ENCODE data around the gene MAPK13. TPM values are rescaled to one million over a fixed set of nuclear protein-coding genes. Genes with fewer than 3 reads are reported as not detected.
A peak's percentile ranks its signal among the peaks of the same experiment; 100 is the strongest.
"Not testable (repeated sequence)": the region's sequence is repeated elsewhere in the genome, so short reads cannot be mapped to it uniquely, and the experiment has no call there.

Gene MAPK13
- total RNA-seq, 1 donor from 2014 or later: 70.6 TPM

DNA sequence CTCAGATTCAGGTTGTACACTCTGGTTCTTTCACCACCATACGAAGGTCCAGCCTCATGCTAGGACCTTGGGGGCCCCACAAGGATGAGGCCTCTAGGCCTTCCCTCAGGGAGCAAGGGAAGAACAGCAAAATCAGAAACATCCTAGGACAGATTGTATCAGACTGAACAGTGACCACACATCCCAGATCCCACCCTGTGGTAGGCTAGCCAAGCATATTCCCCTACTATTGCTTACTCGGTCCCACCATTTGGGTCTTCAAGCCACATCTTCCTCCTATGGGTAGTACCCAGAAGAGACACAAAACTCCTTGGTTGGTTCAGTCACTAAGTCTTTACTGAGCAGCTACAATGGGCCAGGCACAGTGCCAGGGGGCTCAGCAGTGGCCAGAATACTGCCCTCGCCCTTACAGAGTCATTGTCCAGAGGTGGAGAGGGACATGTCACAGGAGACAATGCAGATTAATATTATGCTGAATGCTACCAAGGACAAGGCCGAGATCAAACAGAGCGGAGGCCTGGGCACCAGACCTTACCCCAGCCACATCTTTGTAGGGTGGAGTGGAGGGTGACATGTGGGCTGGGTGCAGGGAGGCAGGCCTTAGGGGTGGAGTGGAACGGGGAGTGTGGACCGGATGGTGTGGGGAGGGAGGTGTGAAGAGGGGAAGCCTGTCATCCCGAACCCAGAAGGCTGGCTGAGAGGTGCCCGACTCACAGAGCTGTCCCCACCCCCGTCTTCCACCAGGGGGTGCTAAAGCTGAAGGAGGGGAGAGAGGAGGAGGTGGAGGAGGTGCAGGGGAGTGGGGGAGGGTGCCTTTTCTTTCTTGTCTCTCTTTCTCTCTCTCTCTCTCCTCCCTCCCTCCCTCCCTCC lies 6.8 kb upstream of the MAPK13 start:
- H3K36me3 ChIP-seq (ENCODE audit: control insufficient read depth, insufficient read depth, low read length): no peaks in the 10 kb centered on the region
- DNase-seq (ENCODE audit: low read depth): peak; percentile 59
- TF ChIP-seq, protein P1, sequence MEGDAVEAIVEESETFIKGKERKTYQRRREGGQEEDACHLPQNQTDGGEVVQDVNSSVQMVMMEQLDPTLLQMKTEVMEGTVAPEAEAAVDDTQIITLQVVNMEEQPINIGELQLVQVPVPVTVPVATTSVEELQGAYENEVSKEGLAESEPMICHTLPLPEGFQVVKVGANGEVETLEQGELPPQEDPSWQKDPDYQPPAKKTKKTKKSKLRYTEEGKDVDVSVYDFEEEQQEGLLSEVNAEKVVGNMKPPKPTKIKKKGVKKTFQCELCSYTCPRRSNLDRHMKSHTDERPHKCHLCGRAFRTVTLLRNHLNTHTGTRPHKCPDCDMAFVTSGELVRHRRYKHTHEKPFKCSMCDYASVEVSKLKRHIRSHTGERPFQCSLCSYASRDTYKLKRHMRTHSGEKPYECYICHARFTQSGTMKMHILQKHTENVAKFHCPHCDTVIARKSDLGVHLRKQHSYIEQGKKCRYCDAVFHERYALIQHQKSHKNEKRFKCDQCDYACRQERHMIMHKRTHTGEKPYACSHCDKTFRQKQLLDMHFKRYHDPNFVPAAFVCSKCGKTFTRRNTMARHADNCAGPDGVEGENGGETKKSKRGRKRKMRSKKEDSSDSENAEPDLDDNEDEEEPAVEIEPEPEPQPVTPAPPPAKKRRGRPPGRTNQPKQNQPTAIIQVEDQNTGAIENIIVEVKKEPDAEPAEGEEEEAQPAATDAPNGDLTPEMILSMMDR (IDR thresholded peaks at IDR 0.05; ENCODE audit: insufficient read depth, low read length, severe bottlenecking): peak; percentile 89
- H3K4me3 ChIP-seq (ENCODE audit: low read depth, low read length): no peak overlapping the region
- no peak for FAIRE-seq
- H3K27me3 ChIP-seq (ENCODE audit: control insufficient read depth, insufficient read depth, low read length): no peaks in the 10 kb centered on the region

DNA sequence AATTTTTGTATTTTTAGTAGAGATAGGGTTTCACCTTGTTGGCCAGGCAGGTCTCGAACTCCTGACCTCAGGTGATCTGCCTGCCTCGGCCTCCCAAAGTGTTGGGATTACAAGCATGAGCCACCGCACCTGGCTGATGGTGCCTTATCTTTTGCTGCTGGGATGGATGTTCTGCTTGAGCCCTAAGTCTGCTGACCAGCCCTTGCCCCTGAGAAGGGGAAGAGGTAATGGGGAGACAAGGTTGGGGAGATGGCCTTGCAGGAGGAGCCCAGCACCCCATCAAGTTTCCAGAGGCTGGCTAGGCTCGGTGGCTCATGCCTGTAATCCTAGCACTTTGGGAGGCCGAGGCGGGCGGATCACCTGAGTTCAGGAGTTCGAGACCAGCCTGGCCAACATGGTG lies 6.0 kb upstream of the MAPK13 start:
- not testable (repeated sequence) for DNase-seq (ENCODE audit: low read depth); H3K27me3 ChIP-seq (ENCODE audit: control insufficient read depth, insufficient read depth, low read length); H3K4me3 ChIP-seq (ENCODE audit: low read depth, low read length); H3K36me3 ChIP-seq (ENCODE audit: control insufficient read depth, insufficient read depth, low read length); FAIRE-seq

DNA sequence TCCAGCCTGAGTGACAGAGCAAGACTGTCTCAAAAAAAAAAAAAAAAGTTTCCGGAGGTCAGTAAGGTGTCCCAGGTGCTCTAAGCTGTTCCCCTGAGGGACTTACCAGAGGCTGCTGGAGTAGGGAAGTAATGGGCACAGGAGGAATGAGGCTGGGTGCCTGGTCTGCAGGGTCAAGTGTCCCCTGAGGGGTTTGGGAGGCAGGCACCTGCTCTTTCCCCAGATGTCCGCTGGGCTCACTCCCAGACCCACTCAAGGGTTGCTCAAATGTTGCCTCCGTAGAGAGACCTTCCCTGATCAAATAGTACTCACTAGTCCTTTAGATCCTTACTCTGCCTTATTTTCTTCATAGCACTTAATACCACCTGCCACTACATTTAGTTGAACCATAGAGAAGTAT lies 5.4 kb upstream of the MAPK13 start:
- FAIRE-seq (no peak), DNase-seq (ENCODE audit: low read depth) (no peak)
- TF ChIP-seq, protein P1 (IDR thresholded peaks at IDR 0.05; ENCODE audit: insufficient read depth, low read length, severe bottlenecking): no peak
- Histone ChIP-seq H3K27me3 (ENCODE audit: control insufficient read depth, insufficient read depth, low read length) (no peaks in the 10 kb centered on the region), H3K4me3 (ENCODE audit: low read depth, low read length) (no peak overlapping the region), H3K36me3 (ENCODE audit: control insufficient read depth, insufficient read depth, low read length) (no peaks in the 10 kb centered on the region)

DNA sequence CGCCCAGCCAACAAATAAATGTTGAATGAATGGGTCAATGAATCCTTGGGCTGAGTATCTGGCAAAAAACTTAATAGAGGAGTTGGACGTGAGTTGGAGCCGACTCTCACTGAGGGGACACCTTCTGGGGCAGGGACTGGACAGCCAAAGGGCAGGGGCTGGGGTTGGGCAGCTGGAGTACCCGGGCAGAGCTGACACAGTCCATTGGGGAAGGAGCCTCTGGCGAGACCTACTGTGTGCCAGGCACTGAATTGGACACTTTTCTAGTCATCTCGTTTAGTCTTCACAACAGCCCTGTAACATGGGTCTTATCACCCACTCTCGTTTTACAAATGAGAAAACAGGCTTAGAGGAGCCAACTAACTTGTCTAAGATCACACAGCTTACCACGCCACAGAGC lies 4.7 kb upstream of the MAPK13 start:
- TF ChIP-seq, protein P1 (IDR thresholded peaks at IDR 0.05; ENCODE audit: insufficient read depth, low read length, severe bottlenecking): no peak
- no peaks in the 10 kb centered on the region for H3K27me3 ChIP-seq (ENCODE audit: control insufficient read depth, insufficient read depth, low read length)
- FAIRE-seq: no peak
- no peaks in the 10 kb centered on the region for H3K36me3 ChIP-seq (ENCODE audit: control insufficient read depth, insufficient read depth, low read length)
- no peak for DNase-seq (ENCODE audit: low read depth)
- no peak overlapping the region for H3K4me3 ChIP-seq (ENCODE audit: low read depth, low read length)

DNA sequence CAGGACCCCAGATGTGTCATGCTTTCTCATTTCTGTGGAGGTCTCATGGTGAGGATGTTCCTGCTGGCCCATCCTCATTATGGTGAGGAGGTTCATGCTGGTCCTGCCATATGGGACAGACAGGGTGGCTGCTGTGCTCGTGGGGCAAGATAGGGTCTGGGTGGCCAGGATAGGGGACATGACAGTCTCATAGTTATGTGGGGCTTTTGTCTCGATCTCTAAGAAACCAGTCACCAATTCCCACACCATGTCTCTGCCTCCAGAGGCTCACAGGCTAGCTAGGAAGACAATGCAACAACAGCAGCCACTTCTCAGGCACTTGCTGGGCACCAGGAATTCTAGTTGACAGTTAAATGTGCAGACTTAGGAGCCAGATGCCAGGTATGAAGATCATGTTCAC lies 4.2 kb upstream of the MAPK13 start:
- Histone ChIP-seq H3K36me3 (ENCODE audit: control insufficient read depth, insufficient read depth, low read length) (no peaks in the 10 kb centered on the region), H3K27me3 (ENCODE audit: control insufficient read depth, insufficient read depth, low read length) (no peaks in the 10 kb centered on the region), H3K4me3 (ENCODE audit: low read depth, low read length) (no peak overlapping the region)
- DNase-seq (ENCODE audit: low read depth) (no peak), FAIRE-seq (no peak)
- TF ChIP-seq, protein P1 (IDR thresholded peaks at IDR 0.05; ENCODE audit: insufficient read depth, low read length, severe bottlenecking): no peak

DNA sequence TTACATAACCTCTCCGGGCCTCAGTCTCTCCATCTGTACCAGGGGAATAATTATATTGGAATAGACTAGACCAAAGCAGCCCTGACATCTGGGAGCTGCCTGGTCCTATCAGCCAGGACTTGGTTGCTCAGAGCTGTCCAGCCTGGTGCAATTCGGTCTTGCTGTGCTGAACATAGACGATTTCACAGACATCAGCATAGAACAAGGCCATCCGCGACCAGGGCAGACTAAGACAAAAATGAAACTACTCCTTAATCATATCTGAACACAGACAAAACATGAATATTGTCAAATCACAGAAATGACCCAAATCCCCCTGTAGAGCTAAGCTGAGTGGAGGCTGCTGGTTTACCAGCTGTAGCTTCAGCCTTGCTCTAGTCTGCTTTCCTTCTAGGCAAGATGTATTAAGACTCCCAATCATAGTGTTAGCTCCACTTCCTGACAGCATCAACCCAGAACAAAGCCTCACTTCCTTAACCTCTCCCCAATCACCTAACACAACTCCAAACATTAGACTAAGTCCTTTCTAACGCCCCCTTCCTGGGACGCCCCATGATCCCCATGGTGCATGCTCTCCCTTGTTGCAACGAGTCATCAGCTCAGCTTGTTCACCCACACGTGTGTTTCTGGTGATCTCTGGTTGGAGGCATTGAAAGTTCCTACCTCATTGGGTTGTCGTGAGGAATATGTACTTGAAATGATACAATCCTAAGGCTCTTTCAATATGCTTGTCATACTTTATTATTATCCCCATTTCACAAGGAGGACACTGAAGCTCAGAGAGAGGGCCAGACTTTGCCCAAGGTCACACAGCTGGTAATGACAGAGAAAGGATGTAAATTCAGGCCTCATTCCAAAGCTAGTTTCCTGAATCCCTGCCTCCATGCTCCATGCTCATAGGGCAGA lies 3.5 kb upstream of the MAPK13 start:
- H3K4me3 ChIP-seq (ENCODE audit: low read depth, low read length): no peak overlapping the region
- FAIRE-seq: no peak
- TF ChIP-seq, protein P1 (IDR thresholded peaks at IDR 0.05; ENCODE audit: insufficient read depth, low read length, severe bottlenecking): no peak
- peak; percentile 79 for DNase-seq (ENCODE audit: low read depth)
- H3K27me3 ChIP-seq (ENCODE audit: control insufficient read depth, insufficient read depth, low read length): no peaks in the 10 kb centered on the region
- H3K36me3 ChIP-seq (ENCODE audit: control insufficient read depth, insufficient read depth, low read length): no peaks in the 10 kb centered on the region
